Spinal cord (tissue), 10 donors: ENCODE data around the gene LPCAT1. TPM values are rescaled to one million over a fixed set of nuclear protein-coding genes. Genes with fewer than 3 reads are reported as not detected.
"Not testable (repeated sequence)": the region's sequence is repeated elsewhere in the genome, so short reads cannot be mapped to it uniquely, and the experiment has no call there.

Source experiments
- DNase-seq, 6 donors: peaks; one replicate each; pipeline versions ENCODE4 v3.0.0 to v3.0.0-alpha.2; 2013 to 2015; ENCODE audit warnings: low spot score in 6 of 6, low read depth in 4 of 6
- H3K27ac ChIP-seq: one replicate; pipeline ENCODE4 v1.5.1; 2013; ENCODE audit warnings: low read depth, low read length, control low read depth
- H3K27me3 ChIP-seq: one replicate; pipeline ENCODE4 v1.6.1; 2013; ENCODE audit warnings: low read length; ENCODE audit not compliant: control insufficient read depth, insufficient read depth
- H3K36me3 ChIP-seq: one replicate; pipeline ENCODE4 v1.6.1; 2013; ENCODE audit warnings: low read length; ENCODE audit not compliant: control insufficient read depth, insufficient read depth
- H3K4me1 ChIP-seq: one replicate; pipeline ENCODE4 v1.6.1; 2013; ENCODE audit warnings: low read length; ENCODE audit not compliant: control insufficient read depth, insufficient read depth
- H3K4me3 ChIP-seq: one replicate; pipeline ENCODE4 v1.5.1; 2013; ENCODE audit warnings: low read depth, low read length, control low read depth
- H3K9me3 ChIP-seq: one replicate; pipeline ENCODE4 v1.6.1; 2013; ENCODE audit warnings: low read length; ENCODE audit not compliant: control insufficient read depth, insufficient read depth
- WGBS: methylation state at CpG from one replicate; pipeline ENCODE4 v1.1.5; 2013; ENCODE audit warnings: missing lambda C conversion rate; ENCODE audit not compliant: insufficient coverage; 5-methylcytosine and 5-hydroxymethylcytosine counted together
- polyA plus RNA-seq, 2 donors: library from polyadenylated mRNA; unstranded; fragments of 120-200 nt; gene quantifications; one replicate each; pipeline ENCODE4 v1.2.1, GENCODE V29; 2013; ENCODE audit not compliant: insufficient read length in 2 of 2
- total RNA-seq, 2 donors: library from RNA; depleted of rRNA in 1 of 2; stranded (reverse); fragments of 120-200 nt in 1 of 2; fragments of >200 nt in 1 of 2; gene quantifications; one replicate each; pipeline versions ENCODE4 v1.2.3 to v1.2.4, GENCODE V29; 2013 to 2014
- donor health status: healthy.

The LPCAT1 gene
- total and polyA plus RNA-seq, 4 donors, result 54.3 to 144 (median 112) TPM

DNA sequence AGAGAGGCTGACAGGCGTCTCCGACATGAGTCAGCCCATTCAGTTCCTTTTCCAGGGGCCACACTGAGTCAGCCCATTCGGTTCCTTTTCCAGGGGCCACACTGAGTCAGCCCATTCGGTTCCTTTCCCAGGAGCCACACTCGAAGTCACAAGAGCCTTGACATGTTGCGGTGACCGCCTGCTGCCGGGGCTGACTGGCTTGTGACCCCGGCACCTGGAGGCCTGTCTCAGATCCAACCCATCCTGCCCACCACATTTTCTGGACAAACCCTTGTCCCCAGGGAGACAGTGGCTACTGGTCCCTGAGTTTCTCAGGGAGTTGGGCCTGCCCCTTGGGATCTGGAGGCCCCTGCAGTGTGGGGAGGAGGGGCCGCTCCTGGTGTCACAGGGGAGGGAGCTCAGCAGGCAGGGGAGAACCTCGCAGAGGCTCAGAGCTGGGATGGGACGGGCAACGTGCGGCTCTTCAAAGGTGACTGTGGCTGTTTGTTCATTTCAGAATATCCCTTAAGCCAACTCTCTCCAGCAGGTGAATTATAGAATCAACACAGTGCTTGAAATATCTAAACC is 40.5 kb upstream of the LPCAT1 start:
- Histone ChIP-seq H3K4me3 (no peak overlapping the region), H3K4me1 (peaks cover 36% of the 10 kb centered on the region), H3K27ac (no peak overlapping the region), H3K36me3 (peaks cover 29% of the 10 kb centered on the region), H3K9me3 (no peaks in the 10 kb centered on the region), H3K27me3 (no peaks in the 10 kb centered on the region)
- no peak for DNase-seq
- 79% methylated on average over 9 of the region's 14 CpGs for whole genome bisulfite sequencing

DNA sequence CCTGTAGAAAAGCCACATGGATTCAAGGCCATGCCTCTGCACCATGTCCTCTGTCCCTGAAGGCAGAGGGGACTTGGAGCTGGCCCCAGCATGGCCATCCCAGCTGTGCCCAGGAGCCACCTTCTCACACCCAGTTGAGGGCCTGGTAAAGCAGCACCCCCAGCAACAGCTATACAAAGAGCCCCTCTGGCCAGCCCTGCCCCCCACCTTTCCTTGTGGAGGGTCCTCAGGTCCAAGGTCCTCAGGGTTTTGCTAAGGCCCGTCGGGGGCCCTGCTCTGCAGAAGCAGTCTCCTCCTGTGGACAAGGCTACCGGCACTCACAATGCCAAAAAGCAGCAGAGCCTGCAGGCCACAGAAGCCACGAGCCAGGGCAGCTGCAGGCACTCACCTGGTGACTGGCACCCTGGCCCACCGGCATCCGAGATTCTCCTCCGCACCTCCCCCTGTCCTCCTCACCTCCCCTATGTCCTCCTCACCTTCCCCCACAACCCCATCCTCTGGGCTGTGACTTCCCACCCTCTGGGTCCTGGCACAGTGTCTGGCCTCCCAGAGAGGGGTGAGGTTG is 39.9 kb upstream of the LPCAT1 start:
- H3K4me1 ChIP-seq, result peaks cover 36% of the 10 kb centered on the region
- no peak overlapping the region for H3K4me3 ChIP-seq
- no peak for DNase-seq
- H3K27me3 ChIP-seq, result no peaks in the 10 kb centered on the region
- H3K9me3 ChIP-seq, result no peaks in the 10 kb centered on the region
- H3K27ac ChIP-seq, result no peak overlapping the region
- 80% methylated on average over 7 of the region's 7 CpGs for WGBS
- peaks cover 27% of the 10 kb centered on the region for H3K36me3 ChIP-seq

DNA sequence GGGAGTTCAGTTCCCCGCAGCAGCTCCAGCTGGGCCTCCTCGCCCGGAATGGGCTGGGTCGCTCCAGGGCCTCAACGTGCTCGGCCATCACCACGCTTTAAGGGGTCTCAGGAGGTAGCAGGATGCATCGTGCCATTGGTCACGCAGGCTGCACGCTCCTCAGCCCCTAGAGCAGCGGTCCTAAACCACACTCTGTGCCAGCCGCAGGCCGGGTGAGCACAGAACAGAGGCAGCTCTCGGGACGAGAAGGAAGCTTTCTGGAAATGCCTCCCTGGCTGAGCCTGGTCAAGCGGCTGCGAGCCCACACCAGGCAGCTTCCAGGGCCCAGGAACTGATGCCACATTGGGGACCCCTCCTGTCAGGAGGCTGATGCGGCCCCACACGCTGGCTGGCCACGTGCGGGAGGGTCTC is 39.3 kb upstream of the LPCAT1 start:
- Histone ChIP-seq H3K36me3 (peaks cover 27% of the 10 kb centered on the region), H3K27ac (no peak overlapping the region), H3K27me3 (no peaks in the 10 kb centered on the region), H3K4me3 (no peak overlapping the region), H3K9me3 (no peaks in the 10 kb centered on the region), H3K4me1 (peaks cover 36% of the 10 kb centered on the region)
- WGBS, result 85% methylated on average over 21 of the region's 21 CpGs
- no peak for DNase-seq

DNA sequence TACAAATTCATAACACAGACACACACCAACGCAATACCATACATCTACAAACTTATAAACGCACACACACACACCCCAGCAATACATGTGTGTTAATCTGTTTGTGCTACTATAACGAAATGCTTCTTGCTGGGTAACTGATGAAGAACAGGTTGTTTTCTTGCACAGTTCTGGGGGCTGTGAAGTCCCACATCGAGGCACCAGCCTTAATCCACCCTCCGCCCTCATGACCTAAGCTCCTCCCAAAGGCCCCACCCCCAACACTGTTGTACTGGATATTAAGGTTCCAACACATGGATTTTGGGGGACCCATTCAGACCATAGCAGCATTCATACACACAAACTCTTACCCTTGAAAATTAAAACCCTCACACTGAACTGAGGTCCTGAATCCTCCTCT is 38.8 kb upstream of the LPCAT1 start:
- H3K27me3 ChIP-seq, result no peaks in the 10 kb centered on the region
- H3K27ac ChIP-seq, result no peak overlapping the region
- WGBS, result no CpG with 5 or more reads among the region's 5 CpGs
- H3K4me3 ChIP-seq, result no peak overlapping the region
- H3K9me3 ChIP-seq, result no peaks in the 10 kb centered on the region
- DNase-seq, result no peak
- H3K36me3 ChIP-seq, result peaks cover 27% of the 10 kb centered on the region
- peaks cover 36% of the 10 kb centered on the region for H3K4me1 ChIP-seq

DNA sequence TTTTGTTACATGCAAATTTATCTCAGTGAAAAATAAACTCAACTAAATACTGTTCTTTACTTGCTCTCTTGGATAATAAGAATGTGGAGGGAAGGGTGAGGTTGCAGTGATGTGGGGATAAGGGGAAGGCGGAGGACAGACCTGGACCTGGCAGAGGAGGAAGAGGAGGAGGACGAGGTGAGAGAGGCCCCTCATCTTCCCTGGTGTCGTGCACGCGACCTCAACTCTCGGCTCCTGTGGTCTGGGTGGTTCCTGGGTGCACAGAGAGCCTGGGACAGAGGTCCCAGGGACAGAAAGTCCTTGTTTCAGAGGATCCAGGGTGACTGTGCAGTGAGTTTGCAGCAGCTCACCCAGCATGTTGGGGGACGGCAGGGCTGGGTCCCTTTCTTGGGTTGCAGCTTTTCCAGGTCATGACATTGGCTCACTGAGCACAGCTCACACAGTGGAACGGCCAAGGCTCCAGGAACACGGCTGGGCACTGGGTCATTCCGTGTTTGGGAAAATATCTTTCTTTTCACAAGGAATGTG is 37.7 kb upstream of the LPCAT1 start:
- no peaks in the 10 kb centered on the region for H3K9me3 ChIP-seq
- 84% methylated on average over 10 of the region's 10 CpGs for WGBS
- H3K27me3 ChIP-seq, result no peaks in the 10 kb centered on the region
- peaks cover 26% of the 10 kb centered on the region for H3K36me3 ChIP-seq
- DNase-seq, result no peak
- H3K27ac ChIP-seq, result no peak overlapping the region
- peaks cover 34% of the 10 kb centered on the region for H3K4me1 ChIP-seq
- H3K4me3 ChIP-seq, result no peak overlapping the region

DNA sequence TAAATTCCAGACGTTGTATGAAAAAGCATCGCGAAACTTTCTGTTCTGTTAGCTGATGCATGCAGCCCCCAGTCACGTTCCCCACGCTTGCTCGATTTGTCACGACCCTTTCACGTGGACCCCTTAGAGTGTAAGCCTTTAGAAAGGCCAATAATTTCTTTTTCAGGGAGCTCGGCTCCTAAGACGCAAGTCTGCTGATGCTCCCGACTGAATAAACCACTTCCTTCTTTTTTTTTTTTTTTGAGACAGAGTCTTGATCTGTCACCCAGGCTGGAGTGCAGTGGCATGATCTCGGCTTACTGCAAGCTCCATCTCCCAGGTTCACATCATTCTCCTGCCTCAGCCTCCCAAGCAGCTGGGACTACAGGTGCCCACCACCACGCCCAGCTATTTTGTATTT is 36.7 kb upstream of the LPCAT1 start:
- not testable (repeated sequence) for H3K9me3 ChIP-seq, H3K27ac ChIP-seq, DNase-seq, H3K27me3 ChIP-seq, H3K4me3 ChIP-seq
- WGBS, result 91% methylated on average over 11 of the region's 13 CpGs
- Histone ChIP-seq H3K4me1 (peaks cover 34% of the 10 kb centered on the region), H3K36me3 (peaks cover 24% of the 10 kb centered on the region)

DNA sequence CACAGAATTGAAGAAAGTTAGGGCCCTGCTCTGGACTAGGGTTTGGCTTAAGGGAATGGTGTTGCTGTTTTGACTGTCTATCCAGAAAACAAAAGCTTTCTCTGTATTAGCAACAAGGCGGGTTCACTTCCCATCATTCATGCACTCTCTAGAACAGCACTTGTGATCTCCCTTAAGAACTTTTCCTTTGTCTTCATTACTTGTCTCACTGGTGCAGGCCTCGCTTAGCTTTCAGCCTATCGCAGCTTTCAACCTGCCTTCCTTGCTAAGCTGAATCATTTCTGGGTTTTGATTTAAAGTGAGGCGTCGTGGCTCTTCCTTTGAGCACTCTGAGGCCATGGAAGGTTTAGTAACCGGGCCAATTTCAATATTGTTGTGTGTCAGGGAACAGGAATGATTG is 35.2 kb upstream of the LPCAT1 start:
- Histone ChIP-seq H3K27me3 (no peaks in the 10 kb centered on the region), H3K9me3 (no peaks in the 10 kb centered on the region), H3K27ac (no peak overlapping the region), H3K4me3 (no peak overlapping the region), H3K4me1 (peaks cover 37% of the 10 kb centered on the region), H3K36me3 (peaks cover 15% of the 10 kb centered on the region)
- DNase-seq, result no peak
- 70% methylated on average over 5 of the region's 6 CpGs for WGBS

DNA sequence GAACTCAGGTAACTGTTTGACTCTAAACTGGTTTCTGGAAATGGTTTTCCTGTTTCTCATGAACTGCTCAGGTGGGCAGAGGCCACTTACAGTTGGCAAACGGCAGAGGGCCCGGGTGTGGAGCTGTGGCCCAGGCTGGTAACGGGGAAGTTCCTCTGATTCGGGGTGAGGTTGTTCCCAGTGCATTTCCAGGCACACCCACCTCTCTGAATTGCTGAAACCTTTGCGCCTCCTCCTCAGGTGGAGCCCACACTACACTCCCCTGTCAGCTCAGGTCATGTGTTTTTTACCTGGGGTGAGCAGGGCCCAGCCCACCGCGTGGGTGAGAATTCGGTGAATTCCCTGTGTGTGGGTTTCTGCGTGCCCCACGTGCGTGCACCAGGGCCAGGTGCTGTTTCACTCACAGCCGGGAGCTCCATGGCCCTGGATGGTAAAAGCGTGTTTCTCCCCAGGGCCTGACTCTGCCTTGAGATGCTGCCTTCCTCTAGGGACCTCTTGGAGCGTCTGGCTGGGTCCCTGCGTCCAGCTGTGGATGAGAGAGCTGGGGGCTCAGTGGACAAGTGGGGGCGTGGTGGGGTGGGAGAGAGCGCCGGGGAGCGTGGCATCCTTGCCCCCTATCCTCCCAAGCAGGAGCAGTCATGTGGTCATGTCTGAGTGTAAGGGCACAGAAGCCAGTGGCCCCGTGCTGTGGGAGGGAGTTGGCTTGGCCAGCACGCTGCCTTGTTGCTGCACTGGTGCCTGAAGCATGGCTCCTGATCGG is 33.5 kb upstream of the LPCAT1 start:
- Histone ChIP-seq H3K4me3 (no peak overlapping the region), H3K4me1 (peaks cover 45% of the 10 kb centered on the region), H3K27ac (no peak overlapping the region), H3K9me3 (no peaks in the 10 kb centered on the region), H3K27me3 (no peaks in the 10 kb centered on the region), H3K36me3 (peaks cover 12% of the 10 kb centered on the region)
- 82% methylated on average over 21 of the region's 22 CpGs for WGBS
- DNase-seq, result no peak

DNA sequence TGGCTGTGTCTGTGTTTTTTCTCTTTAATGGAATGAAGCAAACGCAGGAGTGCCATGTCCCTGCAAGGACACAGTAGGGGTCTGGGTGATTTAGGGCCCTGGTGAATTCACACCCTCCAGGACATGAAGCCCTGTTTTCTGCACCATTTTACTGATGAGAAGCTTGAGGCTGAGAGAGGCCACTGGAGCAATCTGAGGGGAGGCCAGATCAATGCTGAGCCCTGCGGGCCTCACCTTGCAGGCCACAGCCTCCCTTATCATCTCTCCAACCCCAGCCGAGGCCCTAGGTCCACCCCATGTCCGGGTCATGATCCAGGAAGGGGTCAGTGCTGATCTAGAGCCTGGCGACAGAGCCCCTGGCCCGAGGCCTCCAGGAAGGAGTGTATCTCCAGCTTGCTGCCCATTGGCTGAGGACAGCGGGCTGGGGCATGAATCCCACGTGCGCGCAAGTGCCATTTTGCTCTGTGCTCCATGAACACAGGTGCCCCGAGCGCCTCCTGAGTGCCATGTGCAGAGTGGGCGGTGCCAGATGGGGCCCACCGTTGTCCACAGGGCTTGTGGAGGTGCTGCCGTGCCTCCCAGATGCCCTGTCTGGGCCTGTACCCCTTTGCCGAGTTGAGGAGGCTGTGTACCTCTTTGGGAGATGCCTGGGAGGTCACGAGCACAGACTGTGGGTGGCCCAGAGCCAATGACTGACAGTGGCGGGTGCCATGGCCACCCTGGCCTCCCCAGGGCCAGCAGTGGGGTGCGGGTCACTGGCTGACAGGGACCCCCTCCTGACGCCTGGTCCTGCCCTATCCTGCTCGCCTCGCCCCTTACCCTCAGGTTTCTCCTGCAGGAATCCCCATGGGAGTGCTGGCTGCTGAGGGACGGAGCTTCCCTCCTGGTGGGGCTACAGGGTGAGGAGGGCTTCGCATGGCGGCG is 32.3 kb upstream of the LPCAT1 start:
- no peaks in the 10 kb centered on the region for H3K27me3 ChIP-seq
- WGBS, result 88% methylated on average over 17 of the region's 26 CpGs
- no peak overlapping the region for H3K27ac ChIP-seq
- peaks cover 12% of the 10 kb centered on the region for H3K36me3 ChIP-seq
- H3K4me3 ChIP-seq, result no peak overlapping the region
- peaks cover 53% of the 10 kb centered on the region for H3K4me1 ChIP-seq
- no peaks in the 10 kb centered on the region for H3K9me3 ChIP-seq
- DNase-seq, result no peak
